Coronary artery (tissue), 2 donors: ENCODE results near the gene KRT77.

Source experiments
- DNase-seq: peaks from one replicate; pipeline ENCODE4 v3.0.0-alpha.2; 2017; ENCODE audit warnings: low spot score
- H3K27ac ChIP-seq, 2 donors: fragments of 200-600 bp; sonication (generic); one replicate each; pipeline ENCODE4 v1.5.1; 2016 to 2019
- H3K4me3 ChIP-seq: fragments of 200-600 bp; sonication (generic); 2 replicates; pipeline ENCODE4 v1.5.1; 2016; ENCODE audit warnings: mild to moderate bottlenecking, moderate library complexity
- CTCF ChIP-seq: fragments of 200-600 bp; sonication (generic); IDR thresholded peaks from one replicate; pipeline ENCODE4 v1.5.1; 2019; ENCODE audit warnings: antibody characterized with exemption

Gene KRT77

GRCh38 chr12:52695039-52695438 lies 8.3 kb downstream of the KRT77 start:
- H3K27ac ChIP-seq: no peak overlapping the region
- TF ChIP-seq CTCF: no peak
- H3K4me3 ChIP-seq: no peak overlapping the region
- no peak for DNase-seq

- Histone ChIP-seq H3K27ac (no peak overlapping the region), H3K4me3 (no peak overlapping the region)
- DNase-seq: no peak
- TF ChIP-seq CTCF: no peak
Observed at GRCh38 chr12:52694151-52694550, 9.2 kb downstream of the KRT77 start.

GRCh38 chr12:52693261-52693660 lies 10.1 kb downstream of the KRT77 start:
- no peak overlapping the region for H3K4me3 ChIP-seq
- DNase-seq: no peak
- TF ChIP-seq CTCF: no peak
- H3K27ac ChIP-seq: no peak overlapping the region

GRCh38 chr12:52692254-52692653 lies 11.1 kb downstream of the KRT77 start:
- no peak for TF ChIP-seq CTCF
- H3K27ac ChIP-seq: no peak overlapping the region
- no peak overlapping the region for H3K4me3 ChIP-seq
- no peak for DNase-seq

DNA sequence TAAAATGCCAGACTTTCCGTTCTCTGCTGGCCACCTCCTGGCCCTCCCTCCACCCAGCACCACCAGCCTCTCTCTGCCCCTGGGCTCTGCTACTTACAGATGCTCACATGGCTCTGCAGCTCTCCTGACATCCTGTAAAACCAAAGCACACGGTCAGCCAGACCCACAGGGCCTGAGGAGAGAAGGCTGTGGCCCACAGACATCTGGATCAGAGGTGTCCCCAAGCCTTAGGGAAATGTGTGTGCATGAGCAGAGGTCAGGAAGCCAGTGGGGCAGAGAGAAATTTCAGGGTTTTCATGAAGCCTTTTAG lies 11.5 kb downstream of the KRT77 start:
- H3K4me3 ChIP-seq: no peak overlapping the region

DNA sequence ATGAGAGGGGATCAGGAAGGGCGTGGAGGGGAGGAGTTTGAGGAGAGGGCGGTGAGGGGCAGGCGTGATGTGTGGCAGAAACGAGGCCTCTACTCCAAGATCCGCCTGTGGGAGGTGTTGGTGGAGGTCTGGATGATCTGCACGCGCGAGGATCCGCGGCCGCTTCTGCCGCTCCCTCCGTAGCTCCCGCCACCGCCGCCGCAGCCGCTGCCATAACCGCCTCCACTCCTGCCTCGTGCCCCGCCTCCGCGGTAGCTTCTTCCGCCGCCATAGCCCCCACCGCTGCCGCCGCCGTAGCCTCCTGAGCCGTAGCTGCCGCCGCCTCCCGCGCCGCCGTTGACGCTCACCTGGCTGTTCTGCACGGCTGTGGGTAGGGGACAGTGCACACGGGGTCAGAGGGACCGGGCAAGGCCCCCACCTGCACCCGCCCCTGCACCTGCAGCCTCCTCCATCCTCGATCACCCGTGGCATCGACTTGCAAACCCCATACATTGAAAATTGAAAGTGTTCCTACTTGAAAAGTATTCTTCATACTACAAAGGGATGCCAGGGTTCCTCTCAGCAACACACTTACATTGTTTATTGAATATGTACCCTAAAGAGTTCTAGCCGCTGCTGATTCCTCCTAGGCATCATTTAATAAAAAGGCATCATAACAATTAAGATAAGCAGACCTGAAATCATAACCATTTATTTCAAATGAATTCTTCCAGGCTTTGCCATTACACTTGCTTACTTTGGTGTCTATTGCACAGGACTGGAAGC lies 12.1 kb downstream of the KRT77 start:
- peak overlapping the region; percentile 56 for H3K4me3 ChIP-seq
- no peak for TF ChIP-seq CTCF
- H3K27ac ChIP-seq: no peak overlapping the region
- no peak for DNase-seq

More for the DNA sequence above, 11.5 kb downstream of the KRT77 start:
- no peak for DNase-seq
- TF ChIP-seq CTCF: no peak
- H3K27ac ChIP-seq: no peak overlapping the region

DNA sequence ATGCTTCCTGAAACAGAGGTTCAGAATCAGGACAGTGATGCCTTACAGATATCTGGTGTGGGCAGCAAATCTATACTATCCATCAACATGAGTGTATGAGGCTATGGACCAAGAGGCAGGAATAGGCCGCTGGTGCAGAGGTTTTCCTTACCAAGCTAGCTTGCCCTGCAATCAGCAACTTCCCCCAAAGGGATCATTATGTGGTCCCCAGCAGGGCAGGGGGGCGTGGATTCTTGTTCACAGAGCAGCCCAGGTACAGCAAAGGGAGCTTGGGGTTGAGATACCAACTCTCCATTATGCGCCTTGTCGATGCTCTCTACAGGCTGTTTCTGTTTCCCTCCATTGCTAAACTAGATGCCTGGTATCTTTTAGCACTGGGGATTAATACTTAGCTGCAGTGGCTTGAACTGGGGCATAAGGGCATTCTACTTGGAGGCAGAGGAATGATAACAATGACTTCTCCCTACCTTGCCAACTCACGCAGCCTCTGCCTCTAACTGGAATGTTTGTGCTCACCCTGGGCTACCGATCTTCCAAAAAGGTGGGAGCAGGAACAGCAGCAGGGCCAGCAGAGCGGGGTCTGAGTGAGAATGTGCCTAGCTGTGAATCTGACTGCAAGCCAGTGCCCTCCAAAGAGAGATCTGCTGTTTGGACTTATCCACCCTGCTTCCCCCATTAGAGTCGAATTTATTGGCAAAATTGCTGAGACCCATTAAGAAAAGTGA lies 12.8 kb downstream of the KRT77 start:
- no peak for TF ChIP-seq CTCF
- peak overlapping the region; percentile 56 for H3K4me3 ChIP-seq
- no peak overlapping the region for H3K27ac ChIP-seq
- DNase-seq: no peak
